Measurements from ENCODE around the gene ACOX1. TPM values are rescaled to one million over a fixed set of nuclear protein-coding genes. Genes with fewer than 3 reads are reported as not detected.

ACOX1 gene
- total RNA-seq, 4 donors from 2014 or later = 33.7 to 44.4 (median 39.1) TPM

DNA sequence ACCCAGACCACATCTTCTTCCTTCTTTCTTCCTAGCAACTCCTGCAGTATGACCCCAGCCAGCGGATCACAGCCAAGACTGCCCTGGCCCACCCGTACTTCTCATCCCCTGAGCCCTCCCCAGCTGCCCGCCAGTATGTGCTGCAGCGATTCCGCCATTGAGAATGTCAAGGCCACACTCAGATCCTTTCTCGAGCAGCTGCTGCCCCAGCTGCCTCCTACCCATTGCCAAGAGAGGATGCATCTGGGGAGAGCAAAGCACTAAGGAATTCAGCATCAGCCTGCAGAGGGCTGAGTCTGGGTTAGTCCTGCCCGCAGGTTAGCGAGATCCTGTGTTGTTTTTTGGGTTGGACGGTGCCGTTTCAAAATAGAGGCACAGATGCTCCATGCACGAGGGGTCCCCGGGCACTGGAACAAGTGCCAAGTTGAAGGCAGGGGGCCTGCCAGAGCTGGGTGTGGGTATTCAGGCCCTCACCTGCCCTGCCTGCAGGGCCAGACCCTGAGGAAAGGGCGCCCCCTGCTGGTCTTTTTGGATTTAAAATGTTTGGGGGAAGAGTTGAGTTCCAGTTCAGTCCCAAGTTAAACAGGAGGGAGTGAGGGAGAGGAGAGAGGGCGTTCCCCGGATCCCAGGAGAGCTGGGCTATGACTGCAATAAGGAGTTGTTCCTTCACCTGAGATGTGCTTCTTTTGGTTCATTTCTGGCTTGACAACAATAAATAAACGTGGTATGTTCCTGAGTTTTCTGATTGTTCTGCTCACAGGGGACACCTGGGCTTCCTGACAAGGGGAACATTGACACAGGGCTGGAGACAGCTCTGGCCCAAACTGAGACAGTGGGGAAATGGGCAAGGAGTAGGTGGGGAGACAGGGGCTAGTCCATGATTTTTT is 26.5 kb upstream of the ACOX1 start:
- TF ChIP-seq POLR2A (IDR thresholded peaks at IDR 0.05) = no peak
- TF ChIP-seq, protein P1, sequence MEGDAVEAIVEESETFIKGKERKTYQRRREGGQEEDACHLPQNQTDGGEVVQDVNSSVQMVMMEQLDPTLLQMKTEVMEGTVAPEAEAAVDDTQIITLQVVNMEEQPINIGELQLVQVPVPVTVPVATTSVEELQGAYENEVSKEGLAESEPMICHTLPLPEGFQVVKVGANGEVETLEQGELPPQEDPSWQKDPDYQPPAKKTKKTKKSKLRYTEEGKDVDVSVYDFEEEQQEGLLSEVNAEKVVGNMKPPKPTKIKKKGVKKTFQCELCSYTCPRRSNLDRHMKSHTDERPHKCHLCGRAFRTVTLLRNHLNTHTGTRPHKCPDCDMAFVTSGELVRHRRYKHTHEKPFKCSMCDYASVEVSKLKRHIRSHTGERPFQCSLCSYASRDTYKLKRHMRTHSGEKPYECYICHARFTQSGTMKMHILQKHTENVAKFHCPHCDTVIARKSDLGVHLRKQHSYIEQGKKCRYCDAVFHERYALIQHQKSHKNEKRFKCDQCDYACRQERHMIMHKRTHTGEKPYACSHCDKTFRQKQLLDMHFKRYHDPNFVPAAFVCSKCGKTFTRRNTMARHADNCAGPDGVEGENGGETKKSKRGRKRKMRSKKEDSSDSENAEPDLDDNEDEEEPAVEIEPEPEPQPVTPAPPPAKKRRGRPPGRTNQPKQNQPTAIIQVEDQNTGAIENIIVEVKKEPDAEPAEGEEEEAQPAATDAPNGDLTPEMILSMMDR (IDR thresholded peaks at IDR 0.05) = peak; percentile 56 to 87 (median 69)

GRCh38 chr17:76004750-76005262 is 25.8 kb upstream of the ACOX1 start:
- DNase-seq (ENCODE audit: low spot score in 2 of 2) = no peak
- 69 to 80% methylated on average over 4 to 8 of the region's 8 CpGs for WGBS, 2 donors
- Histone ChIP-seq H3K36me3 (peaks cover 0 to 17% (median 0%) of the 10 kb centered on the region in 3 donors), H3K4me3 (no peak overlapping the region), H3K27me3 (no peaks in the 10 kb centered on the region), H3K4me1 (peaks cover 0 to 8% (median 0%) of the 10 kb centered on the region in 4 donors), H3K27ac (no peak overlapping the region), H3K9me3 (no peaks in the 10 kb centered on the region)
- TF ChIP-seq POLR2A (IDR thresholded peaks at IDR 0.05) = no peak
- TF ChIP-seq, protein P1 (IDR thresholded peaks at IDR 0.05) = no peak
- TF ChIP-seq EP300 (IDR thresholded peaks at IDR 0.05) = no peak

More for the DNA sequence above, 26.5 kb upstream of the ACOX1 start:
- WGBS, 2 donors = 43 to 56% methylated on average over 14 to 16 of the region's 16 CpGs
- Histone ChIP-seq H3K4me1 (peaks cover 0 to 8% (median 0%) of the 10 kb centered on the region in 4 donors), H3K27me3 (no peaks in the 10 kb centered on the region), H3K36me3 (peaks cover 0 to 17% (median 0%) of the 10 kb centered on the region in 3 donors), H3K27ac (peak overlapping the region in 1 of 4 donors; percentile 44), H3K9me3 (no peaks in the 10 kb centered on the region), H3K4me3 (no peak overlapping the region)
- peak; percentile 66 to 88 for DNase-seq (ENCODE audit: low spot score in 2 of 2)

- Histone ChIP-seq H3K4me1 (peaks cover 0 to 8% (median 0%) of the 10 kb centered on the region in 4 donors), H3K36me3 (peaks cover 0 to 17% (median 0%) of the 10 kb centered on the region in 3 donors), H3K27ac (peak overlapping the region in 1 of 4 donors; percentile 41), H3K27me3 (no peaks in the 10 kb centered on the region), H3K9me3 (no peaks in the 10 kb centered on the region), H3K4me3 (no peak overlapping the region)
- no peak for DNase-seq (ENCODE audit: low spot score in 2 of 2)
- TF ChIP-seq POLR2A (IDR thresholded peaks at IDR 0.05) = no peak
- TF ChIP-seq, protein P1 (IDR thresholded peaks at IDR 0.05) = no peak
- no peak for TF ChIP-seq EP300 (IDR thresholded peaks at IDR 0.05)
- WGBS, 2 donors = 77 to 81% methylated on average over 6 of the region's 6 CpGs
These were observed 24.9 kb upstream of the ACOX1 start for GRCh38 chr17:76003915-76004314.

- Histone ChIP-seq H3K36me3 (peaks cover 0 to 17% (median 0%) of the 10 kb centered on the region in 3 donors), H3K27ac (no peak overlapping the region), H3K9me3 (no peaks in the 10 kb centered on the region), H3K4me3 (no peak overlapping the region), H3K4me1 (peaks cover 0 to 15% (median 3%) of the 10 kb centered on the region in 4 donors), H3K27me3 (no peaks in the 10 kb centered on the region)
- TF ChIP-seq EP300 (IDR thresholded peaks at IDR 0.05) = no peak
- no peak for TF ChIP-seq POLR2A (IDR thresholded peaks at IDR 0.05)
- TF ChIP-seq, protein P1 (IDR thresholded peaks at IDR 0.05) = no peak
- no peak for DNase-seq (ENCODE audit: low spot score in 2 of 2)
- WGBS, 2 donors = 95 to 98% methylated on average over 12 of the region's 12 CpGs
These were observed 23.1 kb upstream of the ACOX1 start for GRCh38 chr17:76002100-76002499.
